Suprapubic skin (tissue), 4 donors: ENCODE measurements around the gene KCTD17.

Experiments used
- CTCF ChIP-seq, 2 donors: fragments of 200-600 bp in 1 of 2; fragments of 450-650 bp in 1 of 2; sonication (generic) in 1 of 2; IDR thresholded peaks; one replicate each; pipeline ENCODE4 v1.5.1; 2016 to 2019; ENCODE audit warnings: antibody characterized with exemption in 2 of 2, mild to moderate bottlenecking in 1 of 2, moderate library complexity in 1 of 2
- EP300 ChIP-seq: sonication (generic); formaldehyde crosslinking; IDR thresholded peaks from one replicate; pipeline ENCODE4 v1.6.1; 2017; ENCODE audit warnings: antibody characterized with exemption
- POLR2A ChIP-seq, 2 donors: fragments of 450-650 bp; IDR thresholded peaks; one replicate each; pipeline ENCODE4 v1.6.1; 2017; ENCODE audit warnings: antibody characterized with exemption in 2 of 2, mild to moderate bottlenecking in 2 of 2, moderate library complexity in 2 of 2
- POLR2AphosphoS5 ChIP-seq, 3 donors: sonication (generic); formaldehyde crosslinking; IDR thresholded peaks; one replicate each; pipeline ENCODE4 v1.6.1; 2017; ENCODE audit warnings: antibody characterized with exemption in 3 of 3

GRCh38 chr22:37057796-37058510 lies 6.4 kb downstream of the KCTD17 start:
- TF ChIP-seq CTCF (IDR thresholded peaks at IDR 0.05): no peak
- no peak for TF ChIP-seq POLR2A (IDR thresholded peaks at IDR 0.05)
- no peak for TF ChIP-seq POLR2AphosphoS5 (IDR thresholded peaks at IDR 0.05)
- no peak for TF ChIP-seq EP300
